Activated CD8-positive, alpha-beta memory T cell treated with anti-CD3 and anti-CD28 coated beads for 24 hours (primary cell): ENCODE measurements around the gene CREB3L2.
"Not testable (repeated sequence)": the region's sequence is repeated elsewhere in the genome, so short reads cannot be mapped to it uniquely, and the experiment has no call there.

Experiments used
- DNase-seq: peaks from one replicate; pipeline ENCODE4 v3.0.0-alpha.2; 2020

Gene CREB3L2

GRCh38 chr7:137928626-137929025, 73.3 kb downstream of the CREB3L2 start:
- DNase-seq, result no peak

GRCh38 chr7:137927386-137927785, 74.5 kb downstream of the CREB3L2 start:
- no peak for DNase-seq

- DNase-seq, result not testable (repeated sequence)
These were observed 75.7 kb downstream of the CREB3L2 start for GRCh38 chr7:137926206-137926605.

GRCh38 chr7:137925754-137926153, 76.1 kb downstream of the CREB3L2 start:
- no peak for DNase-seq

GRCh38 chr7:137925091-137925490, 76.8 kb downstream of the CREB3L2 start:
- no peak for DNase-seq

- DNase-seq, result no peak
These were observed 78.5 kb downstream of the CREB3L2 start for GRCh38 chr7:137923380-137923779.

- no peak for DNase-seq
These were observed 81.1 kb downstream of the CREB3L2 start for GRCh38 chr7:137920637-137921399.

- DNase-seq, result no peak
These were observed 81.9 kb downstream of the CREB3L2 start for GRCh38 chr7:137919987-137920386.

- no peak for DNase-seq
These were observed 84.8 kb downstream of the CREB3L2 start for GRCh38 chr7:137916980-137917645.

- DNase-seq, result no peak
These were observed 85.3 kb downstream of the CREB3L2 start for GRCh38 chr7:137916564-137916963.

GRCh38 chr7:137915266-137915665, 86.6 kb downstream of the CREB3L2 start:
- DNase-seq, result no peak

GRCh38 chr7:137913985-137914384, 87.9 kb downstream of the CREB3L2 start:
- no peak for DNase-seq

- no peak for DNase-seq
These were observed 92.8 kb downstream of the CREB3L2 start for GRCh38 chr7:137909042-137909441.

- DNase-seq, result peak; percentile 33
These were observed 93.8 kb downstream of the CREB3L2 start for GRCh38 chr7:137908106-137908505.

- DNase-seq, result not testable (repeated sequence)
These were observed 95.2 kb downstream of the CREB3L2 start for GRCh38 chr7:137906636-137907035.

GRCh38 chr7:137904833-137905232, 97.1 kb downstream of the CREB3L2 start:
- no peak for DNase-seq

- DNase-seq, result peak; percentile 76
These were observed 98.3 kb downstream of the CREB3L2 start for GRCh38 chr7:137903382-137904169.

GRCh38 chr7:137900137-137900536, 101.7 kb downstream of the CREB3L2 start:
- no peak for DNase-seq

GRCh38 chr7:137898839-137899721, 102.8 kb downstream of the CREB3L2 start:
- DNase-seq, result peak; percentile 91

- no peak for DNase-seq
These were observed 106.3 kb downstream of the CREB3L2 start for GRCh38 chr7:137895301-137896221.

GRCh38 chr7:137893143-137893742, 108.6 kb downstream of the CREB3L2 start:
- DNase-seq, result no peak
